WTC11 (cell line): Measurements from ENCODE around the gene RBMXL2. TPM values are rescaled to one million over a fixed set of nuclear protein-coding genes. Genes with fewer than 3 reads are reported as not detected.

Experiments
- ATAC-seq: fragments of 200-7000 bp; cut with Tn5 transposase; 2 replicates; pipeline ENCODE4 v1.10.0; 2021; ENCODE audit warnings: mild to moderate bottlenecking, moderate library complexity
- Bru-seq: library from RNA; stranded (reverse); fragments of 400-500 nt; gene quantifications from one replicate; lab custom pipeline; 2021; lab: Mats Ljungman, UMichigan
- CTCF ChIA-PET: fragments of 300-600 bp; sonication (Branson Sonifier 250); formaldehyde crosslinking; loops from one replicate; lab custom pipeline; 2021; ENCODE audit warnings: antibody characterized with exemption; lab: Charles Lee
- POLR2A ChIA-PET: fragments of 350-600 bp; sonication (Branson Sonifier 250); formaldehyde crosslinking; loops from one replicate; lab custom pipeline; 2021; ENCODE audit warnings: antibody characterized with exemption; lab: Charles Lee
- DNase-seq: peaks from one replicate; pipeline ENCODE4 v3.0.0; 2021; ENCODE audit warnings: low spot score
- H3K27ac Mint-ChIP-seq: 2 replicates; pipeline ENCODE4 v1.8.0; 2021; ENCODE audit warnings: mixed read lengths
- H3K27me3 Mint-ChIP-seq: 2 replicates; pipeline ENCODE4 v1.8.0; 2021; ENCODE audit warnings: low read depth, mild to moderate bottlenecking, moderate library complexity, mixed read lengths
- H3K36me3 Mint-ChIP-seq: 2 replicates; pipeline ENCODE4 v1.8.0; 2021; ENCODE audit warnings: mixed read lengths
- H3K4me1 Mint-ChIP-seq: 2 replicates; pipeline ENCODE4 v1.8.0; 2022; ENCODE audit warnings: mixed read lengths
- H3K4me3 Mint-ChIP-seq: 2 replicates; pipeline ENCODE4 v1.8.0; 2021; ENCODE audit warnings: mild to moderate bottlenecking, moderate library complexity, mixed read lengths
- H3K9me3 Mint-ChIP-seq: 2 replicates; pipeline ENCODE4 v1.8.0; 2021; ENCODE audit warnings: mixed read lengths
- CREB1 ChIP-seq: sonication (generic); formaldehyde crosslinking; IDR thresholded peaks from 2 replicates; pipeline ENCODE4 v1.8.0; 2023; ENCODE audit warnings: mild to moderate bottlenecking, missing genetic modification reagents
- ELF4 ChIP-seq: sonication (generic); formaldehyde crosslinking; IDR thresholded peaks from 2 replicates; pipeline ENCODE4 v1.8.1; 2022; ENCODE audit warnings: low read depth, mild to moderate bottlenecking, moderate library complexity, missing genetic modification reagents
- EMX1 ChIP-seq: fragments of 250-450 bp; sonication (Bioruptor Pico); IDR thresholded peaks from 2 replicates; pipeline ENCODE4 v1.8.0; 2021; ENCODE audit warnings: mild to moderate bottlenecking
- ESRRA ChIP-seq: sonication (generic); formaldehyde crosslinking; IDR thresholded peaks from 2 replicates; pipeline ENCODE4 v1.8.1; 2022; ENCODE audit warnings: mild to moderate bottlenecking, missing genetic modification reagents, borderline replicate concordance
- ETV6 ChIP-seq: sonication (generic); formaldehyde crosslinking; IDR thresholded peaks from 2 replicates; pipeline ENCODE4 v1.8.1; 2022; ENCODE audit warnings: mild to moderate bottlenecking, missing genetic modification reagents
- IRF2 ChIP-seq: sonication (generic); formaldehyde crosslinking; IDR thresholded peaks from 2 replicates; pipeline ENCODE4 v1.8.0; 2022; ENCODE audit warnings: low read depth, missing genetic modification reagents, borderline replicate concordance
- JUN ChIP-seq: sonication (generic); formaldehyde crosslinking; IDR thresholded peaks from 2 replicates; pipeline ENCODE4 v1.8.0; 2023; ENCODE audit warnings: mild to moderate bottlenecking, missing genetic modification reagents
- KAT7 ChIP-seq: sonication (generic); formaldehyde crosslinking; IDR thresholded peaks from 2 replicates; pipeline ENCODE4 v1.8.1; 2023; ENCODE audit warnings: missing genetic modification reagents, mild to moderate bottlenecking, borderline replicate concordance
- NFYB ChIP-seq: sonication (generic); formaldehyde crosslinking; conservative IDR thresholded peaks from 2 replicates; pipeline ENCODE4 v1.8.0; 2022; ENCODE audit warnings: low read depth, missing genetic modification reagents
- NR1H2 ChIP-seq: sonication (generic); formaldehyde crosslinking; IDR thresholded peaks from 2 replicates; pipeline ENCODE4 v1.9.0; 2021; ENCODE audit warnings: mild to moderate bottlenecking, moderate library complexity, missing genetic modification reagents
- NR2C2 ChIP-seq: sonication (generic); formaldehyde crosslinking; IDR thresholded peaks from 2 replicates; pipeline ENCODE4 v1.8.0; 2022; ENCODE audit warnings: mild to moderate bottlenecking, missing genetic modification reagents
- SMAD3 ChIP-seq: sonication (generic); formaldehyde crosslinking; IDR thresholded peaks from 2 replicates; pipeline ENCODE4 v1.8.0; 2022; ENCODE audit warnings: missing genetic modification reagents, mild to moderate bottlenecking, borderline replicate concordance
- SMAD4 ChIP-seq: sonication (generic); formaldehyde crosslinking; IDR thresholded peaks from 2 replicates; pipeline ENCODE4 v1.8.0; 2022; ENCODE audit warnings: mild to moderate bottlenecking, missing genetic modification reagents
- SOX15 ChIP-seq: fragments of 250-450 bp; sonication (Bioruptor Pico); IDR thresholded peaks from 2 replicates; pipeline ENCODE4 v1.9.0; 2021; ENCODE audit warnings: mild to moderate bottlenecking
- TEAD1 ChIP-seq: sonication (generic); formaldehyde crosslinking; IDR thresholded peaks from 2 replicates; pipeline ENCODE4 v1.8.0; 2022; ENCODE audit warnings: mild to moderate bottlenecking, missing genetic modification reagents
- TEAD4 ChIP-seq: sonication (generic); formaldehyde crosslinking; IDR thresholded peaks from 2 replicates; pipeline ENCODE4 v1.8.0; 2022; ENCODE audit warnings: mild to moderate bottlenecking, missing genetic modification reagents
- ZNF121 ChIP-seq: sonication (generic); formaldehyde crosslinking; IDR thresholded peaks from 2 replicates; pipeline ENCODE4 v1.8.0; 2023; ENCODE audit warnings: missing genetic modification reagents
- ZNF219 ChIP-seq: sonication (generic); formaldehyde crosslinking; IDR thresholded peaks from 2 replicates; pipeline ENCODE4 v1.8.0; 2023; ENCODE audit warnings: missing genetic modification reagents, mild to moderate bottlenecking, borderline replicate concordance
- ZNF396 ChIP-seq: fragments of 250-450 bp; sonication (Bioruptor Pico); IDR thresholded peaks from 2 replicates; pipeline ENCODE4 v1.8.0; 2021; ENCODE audit warnings: mild to moderate bottlenecking, moderate library complexity, borderline replicate concordance
- ZNF416 ChIP-seq: fragments of 250-450 bp; sonication (Bioruptor Pico); IDR thresholded peaks from 2 replicates; pipeline ENCODE4 v1.9.0; 2021; ENCODE audit warnings: mild to moderate bottlenecking, inconsistent platforms
- long read RNA-seq, 3 experiments: library from RNA in 1 of 3; library from capped mRNA in 1 of 3; library from polyadenylated mRNA in 1 of 3; unstranded in 2 of 3; stranded (forward) in 1 of 3; transcript quantifications; one replicate each; pipeline ENCODE4 v2.0.0, GENCODE V29; 2021
- total RNA-seq: library from RNA; stranded (reverse); gene quantifications from 3 replicates; pipeline ENCODE4 v1.2.3, GENCODE V29; 2021
- TF ChIP-seq, protein P1 (sequence below): sonication (generic); formaldehyde crosslinking; IDR thresholded peaks from 2 replicates; pipeline ENCODE4 v1.8.0; 2022; ENCODE audit warnings: mild to moderate bottlenecking, missing genetic modification reagents
- TF ChIP-seq, protein P2 (sequence below): sonication (generic); formaldehyde crosslinking; IDR thresholded peaks from 2 replicates; pipeline ENCODE4 v1.8.1; 2022; ENCODE audit warnings: missing genetic modification reagents, borderline replicate concordance
- TF ChIP-seq, protein P3 (sequence below): sonication (generic); formaldehyde crosslinking; IDR thresholded peaks from 2 replicates; pipeline ENCODE4 v1.8.1; 2023; ENCODE audit warnings: mild to moderate bottlenecking, missing genetic modification reagents, borderline replicate concordance
- TF ChIP-seq, protein P4 (sequence below): sonication (generic); formaldehyde crosslinking; IDR thresholded peaks from 2 replicates; pipeline ENCODE4 v1.8.0; 2022; ENCODE audit warnings: mild to moderate bottlenecking, missing genetic modification reagents
- TF ChIP-seq, protein P5 (sequence below): sonication (generic); formaldehyde crosslinking; conservative IDR thresholded peaks from 2 replicates; pipeline ENCODE4 v1.8.1; 2023; ENCODE audit warnings: mild to moderate bottlenecking, low read depth, missing genetic modification reagents, moderate library complexity

The RBMXL2 gene
- total RNA-seq (not detected in 3 replicates), Bru-seq, nascent RNA (not detected)
- long read RNA-seq, experiment 1 = 0 reads
- long read RNA-seq, experiment 2 = 0 reads
- long read RNA-seq, experiment 3 = 0 reads

DNA sequence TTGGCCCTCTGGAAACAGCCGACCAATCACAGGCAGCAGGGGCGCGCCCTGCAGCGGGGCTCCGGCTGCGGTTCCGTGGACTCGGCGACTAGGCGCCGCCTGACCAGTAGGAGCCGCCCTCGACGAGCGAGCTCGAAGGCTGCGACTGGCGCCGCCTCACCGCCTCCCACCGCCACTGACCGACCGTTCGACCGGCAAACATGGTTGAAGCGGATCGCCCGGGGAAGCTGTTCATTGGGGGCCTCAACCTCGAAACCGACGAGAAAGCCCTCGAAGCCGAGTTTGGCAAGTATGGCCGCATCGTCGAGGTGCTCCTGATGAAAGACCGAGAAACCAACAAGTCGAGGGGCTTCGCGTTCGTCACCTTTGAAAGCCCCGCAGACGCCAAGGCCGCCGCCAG lies at the start of gene RBMXL2:
TSS of gene RBMXL2 (plus strand) at position 78 of the 400 bp plus-strand sequence. CDS start at position 201, 123 bp downstream.
- Mint-ChIP-seq H3K27ac (no peak within 1 kb of the TSS), H3K4me3 (no peak within 1 kb of the TSS), H3K27me3 (no peaks in the 10 kb centered on the region; the same call in 1 of the 2 replicates), H3K9me3 (peaks cover 9% of the 10 kb centered on the region; the same call in 1 of the 2 replicates), H3K4me1 (no peaks in the 10 kb centered on the region), H3K36me3 (no peaks in the 10 kb centered on the region)
- DNase-seq (peak; percentile 29), ATAC-seq (peak; percentile 88)
- POLR2A ChIA-PET = no interaction called here
- CTCF ChIA-PET = no interaction called here
- no peak for TF ChIP-seq ZNF219
- no peak for TF ChIP-seq ZNF416 (CRISPR knock-in tag)
- TF ChIP-seq, protein P1, sequence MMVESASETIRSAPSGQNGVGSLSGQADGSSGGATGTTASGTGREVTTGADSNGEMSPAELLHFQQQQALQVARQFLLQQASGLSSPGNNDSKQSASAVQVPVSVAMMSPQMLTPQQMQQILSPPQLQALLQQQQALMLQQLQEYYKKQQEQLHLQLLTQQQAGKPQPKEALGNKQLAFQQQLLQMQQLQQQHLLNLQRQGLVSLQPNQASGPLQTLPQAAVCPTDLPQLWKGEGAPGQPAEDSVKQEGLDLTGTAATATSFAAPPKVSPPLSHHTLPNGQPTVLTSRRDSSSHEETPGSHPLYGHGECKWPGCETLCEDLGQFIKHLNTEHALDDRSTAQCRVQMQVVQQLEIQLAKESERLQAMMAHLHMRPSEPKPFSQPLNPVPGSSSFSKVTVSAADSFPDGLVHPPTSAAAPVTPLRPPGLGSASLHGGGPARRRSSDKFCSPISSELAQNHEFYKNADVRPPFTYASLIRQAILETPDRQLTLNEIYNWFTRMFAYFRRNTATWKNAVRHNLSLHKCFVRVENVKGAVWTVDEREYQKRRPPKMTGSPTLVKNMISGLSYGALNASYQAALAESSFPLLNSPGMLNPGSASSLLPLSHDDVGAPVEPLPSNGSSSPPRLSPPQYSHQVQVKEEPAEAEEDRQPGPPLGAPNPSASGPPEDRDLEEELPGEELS (CRISPR knock-in tag) = no peak
- TF ChIP-seq ELF4 (CRISPR knock-in tag) = no peak
- no peak for TF ChIP-seq ZNF396 (CRISPR knock-in tag)
- TF ChIP-seq ETV6 (CRISPR knock-in tag) = no peak
- TF ChIP-seq SOX15 (CRISPR knock-in tag) = no peak
- TF ChIP-seq, protein P2, sequence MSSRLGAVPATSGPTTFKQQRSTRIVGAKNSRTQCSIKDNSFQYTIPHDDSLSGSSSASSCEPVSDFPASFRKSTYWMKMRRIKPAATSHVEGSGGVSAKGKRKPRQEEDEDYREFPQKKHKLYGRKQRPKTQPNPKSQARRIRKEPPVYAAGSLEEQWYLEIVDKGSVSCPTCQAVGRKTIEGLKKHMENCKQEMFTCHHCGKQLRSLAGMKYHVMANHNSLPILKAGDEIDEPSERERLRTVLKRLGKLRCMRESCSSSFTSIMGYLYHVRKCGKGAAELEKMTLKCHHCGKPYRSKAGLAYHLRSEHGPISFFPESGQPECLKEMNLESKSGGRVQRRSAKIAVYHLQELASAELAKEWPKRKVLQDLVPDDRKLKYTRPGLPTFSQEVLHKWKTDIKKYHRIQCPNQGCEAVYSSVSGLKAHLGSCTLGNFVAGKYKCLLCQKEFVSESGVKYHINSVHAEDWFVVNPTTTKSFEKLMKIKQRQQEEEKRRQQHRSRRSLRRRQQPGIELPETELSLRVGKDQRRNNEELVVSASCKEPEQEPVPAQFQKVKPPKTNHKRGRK (CRISPR knock-in tag) = no peak
- no peak for TF ChIP-seq CREB1 (CRISPR knock-in tag)

DNA sequence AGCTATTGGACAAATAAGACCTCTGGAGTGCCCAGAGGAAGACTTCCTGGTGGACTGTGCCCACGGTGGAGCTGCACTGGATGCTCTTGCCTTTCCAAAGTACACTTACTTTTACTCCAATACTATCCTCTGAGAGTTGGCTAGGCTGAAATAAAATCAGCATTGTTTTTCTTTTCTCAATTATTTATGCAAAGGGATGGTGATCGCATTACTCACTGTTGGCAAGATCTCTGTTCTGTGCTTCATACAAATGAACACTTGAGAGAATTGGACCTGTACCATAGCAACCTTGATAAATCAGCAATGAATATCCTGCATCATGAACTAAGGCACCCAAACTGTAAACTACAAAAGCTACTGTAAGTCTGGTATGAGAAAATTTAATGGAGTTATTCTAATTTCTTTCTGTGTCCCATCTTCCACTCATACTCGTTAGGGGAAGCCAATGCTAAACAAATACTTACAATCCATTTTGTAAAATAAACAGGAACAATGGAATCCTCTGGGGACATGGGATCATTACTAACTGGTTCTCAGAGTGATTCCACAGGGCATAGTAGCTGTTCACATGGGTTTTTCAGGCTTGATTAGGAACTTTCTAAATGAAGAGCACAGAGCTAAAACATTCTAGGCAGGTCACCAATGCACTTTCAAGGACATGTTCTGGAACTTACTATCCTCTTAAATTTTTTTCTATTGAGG lies 42.2 kb upstream of the RBMXL2 start:
- no peaks in the 10 kb centered on the region for H3K36me3 Mint-ChIP-seq
- no peak overlapping the region for H3K27ac Mint-ChIP-seq
- no peaks in the 10 kb centered on the region for H3K4me1 Mint-ChIP-seq
- H3K4me3 Mint-ChIP-seq = no peak overlapping the region
- ATAC-seq = no peak
- no peak for DNase-seq
- no peaks in the 10 kb centered on the region for H3K9me3 Mint-ChIP-seq
- POLR2A ChIA-PET = no interaction called here
- H3K27me3 Mint-ChIP-seq = no peaks in the 10 kb centered on the region; the same call in 1 of the 2 replicates
- CTCF ChIA-PET = interaction anchor here (1.2 kb wide), 1 partner anchor 234 kb away, joined by 3 read pairs; no protein-coding TSS in a partner anchor
- TF ChIP-seq NFYB (CRISPR knock-in tag) (no peak), JUN (CRISPR knock-in tag) (no peak), ESRRA (CRISPR knock-in tag) (no peak), NR2C2 (CRISPR knock-in tag) (no peak), EMX1 (CRISPR knock-in tag) (no peak), TEAD1 (CRISPR knock-in tag) (no peak), TEAD4 (CRISPR knock-in tag) (no peak), NR1H2 (no peak), IRF2 (CRISPR knock-in tag) (no peak), SMAD3 (no peak), SMAD4 (no peak), KAT7 (CRISPR knock-in tag) (no peak), ZNF121 (CRISPR knock-in tag) (no peak)
- TF ChIP-seq, protein P3, sequence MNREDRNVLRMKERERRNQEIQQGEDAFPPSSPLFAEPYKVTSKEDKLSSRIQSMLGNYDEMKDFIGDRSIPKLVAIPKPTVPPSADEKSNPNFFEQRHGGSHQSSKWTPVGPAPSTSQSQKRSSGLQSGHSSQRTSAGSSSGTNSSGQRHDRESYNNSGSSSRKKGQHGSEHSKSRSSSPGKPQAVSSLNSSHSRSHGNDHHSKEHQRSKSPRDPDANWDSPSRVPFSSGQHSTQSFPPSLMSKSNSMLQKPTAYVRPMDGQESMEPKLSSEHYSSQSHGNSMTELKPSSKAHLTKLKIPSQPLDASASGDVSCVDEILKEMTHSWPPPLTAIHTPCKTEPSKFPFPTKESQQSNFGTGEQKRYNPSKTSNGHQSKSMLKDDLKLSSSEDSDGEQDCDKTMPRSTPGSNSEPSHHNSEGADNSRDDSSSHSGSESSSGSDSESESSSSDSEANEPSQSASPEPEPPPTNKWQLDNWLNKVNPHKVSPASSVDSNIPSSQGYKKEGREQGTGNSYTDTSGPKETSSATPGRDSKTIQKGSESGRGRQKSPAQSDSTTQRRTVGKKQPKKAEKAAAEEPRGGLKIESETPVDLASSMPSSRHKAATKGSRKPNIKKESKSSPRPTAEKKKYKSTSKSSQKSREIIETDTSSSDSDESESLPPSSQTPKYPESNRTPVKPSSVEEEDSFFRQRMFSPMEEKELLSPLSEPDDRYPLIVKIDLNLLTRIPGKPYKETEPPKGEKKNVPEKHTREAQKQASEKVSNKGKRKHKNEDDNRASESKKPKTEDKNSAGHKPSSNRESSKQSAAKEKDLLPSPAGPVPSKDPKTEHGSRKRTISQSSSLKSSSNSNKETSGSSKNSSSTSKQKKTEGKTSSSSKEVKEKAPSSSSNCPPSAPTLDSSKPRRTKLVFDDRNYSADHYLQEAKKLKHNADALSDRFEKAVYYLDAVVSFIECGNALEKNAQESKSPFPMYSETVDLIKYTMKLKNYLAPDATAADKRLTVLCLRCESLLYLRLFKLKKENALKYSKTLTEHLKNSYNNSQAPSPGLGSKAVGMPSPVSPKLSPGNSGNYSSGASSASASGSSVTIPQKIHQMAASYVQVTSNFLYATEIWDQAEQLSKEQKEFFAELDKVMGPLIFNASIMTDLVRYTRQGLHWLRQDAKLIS (CRISPR knock-in tag) = no peak
- TF ChIP-seq, protein P4, sequence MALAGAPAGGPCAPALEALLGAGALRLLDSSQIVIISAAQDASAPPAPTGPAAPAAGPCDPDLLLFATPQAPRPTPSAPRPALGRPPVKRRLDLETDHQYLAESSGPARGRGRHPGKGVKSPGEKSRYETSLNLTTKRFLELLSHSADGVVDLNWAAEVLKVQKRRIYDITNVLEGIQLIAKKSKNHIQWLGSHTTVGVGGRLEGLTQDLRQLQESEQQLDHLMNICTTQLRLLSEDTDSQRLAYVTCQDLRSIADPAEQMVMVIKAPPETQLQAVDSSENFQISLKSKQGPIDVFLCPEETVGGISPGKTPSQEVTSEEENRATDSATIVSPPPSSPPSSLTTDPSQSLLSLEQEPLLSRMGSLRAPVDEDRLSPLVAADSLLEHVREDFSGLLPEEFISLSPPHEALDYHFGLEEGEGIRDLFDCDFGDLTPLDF (CRISPR knock-in tag) = no peak
- TF ChIP-seq, protein P5, sequence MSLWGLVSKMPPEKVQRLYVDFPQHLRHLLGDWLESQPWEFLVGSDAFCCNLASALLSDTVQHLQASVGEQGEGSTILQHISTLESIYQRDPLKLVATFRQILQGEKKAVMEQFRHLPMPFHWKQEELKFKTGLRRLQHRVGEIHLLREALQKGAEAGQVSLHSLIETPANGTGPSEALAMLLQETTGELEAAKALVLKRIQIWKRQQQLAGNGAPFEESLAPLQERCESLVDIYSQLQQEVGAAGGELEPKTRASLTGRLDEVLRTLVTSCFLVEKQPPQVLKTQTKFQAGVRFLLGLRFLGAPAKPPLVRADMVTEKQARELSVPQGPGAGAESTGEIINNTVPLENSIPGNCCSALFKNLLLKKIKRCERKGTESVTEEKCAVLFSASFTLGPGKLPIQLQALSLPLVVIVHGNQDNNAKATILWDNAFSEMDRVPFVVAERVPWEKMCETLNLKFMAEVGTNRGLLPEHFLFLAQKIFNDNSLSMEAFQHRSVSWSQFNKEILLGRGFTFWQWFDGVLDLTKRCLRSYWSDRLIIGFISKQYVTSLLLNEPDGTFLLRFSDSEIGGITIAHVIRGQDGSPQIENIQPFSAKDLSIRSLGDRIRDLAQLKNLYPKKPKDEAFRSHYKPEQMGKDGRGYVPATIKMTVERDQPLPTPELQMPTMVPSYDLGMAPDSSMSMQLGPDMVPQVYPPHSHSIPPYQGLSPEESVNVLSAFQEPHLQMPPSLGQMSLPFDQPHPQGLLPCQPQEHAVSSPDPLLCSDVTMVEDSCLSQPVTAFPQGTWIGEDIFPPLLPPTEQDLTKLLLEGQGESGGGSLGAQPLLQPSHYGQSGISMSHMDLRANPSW (CRISPR knock-in tag) = no peak
